DMS 273 treated with DMSO at 0.1 percent for 48 hours (cell line): ENCODE results near the gene WIPF3.

ENCODE experiments used
- DNase-seq: peaks from one replicate; lab custom pipeline; 2025; lab: John Stamatoyannopoulos, UW

Gene WIPF3, protein sequence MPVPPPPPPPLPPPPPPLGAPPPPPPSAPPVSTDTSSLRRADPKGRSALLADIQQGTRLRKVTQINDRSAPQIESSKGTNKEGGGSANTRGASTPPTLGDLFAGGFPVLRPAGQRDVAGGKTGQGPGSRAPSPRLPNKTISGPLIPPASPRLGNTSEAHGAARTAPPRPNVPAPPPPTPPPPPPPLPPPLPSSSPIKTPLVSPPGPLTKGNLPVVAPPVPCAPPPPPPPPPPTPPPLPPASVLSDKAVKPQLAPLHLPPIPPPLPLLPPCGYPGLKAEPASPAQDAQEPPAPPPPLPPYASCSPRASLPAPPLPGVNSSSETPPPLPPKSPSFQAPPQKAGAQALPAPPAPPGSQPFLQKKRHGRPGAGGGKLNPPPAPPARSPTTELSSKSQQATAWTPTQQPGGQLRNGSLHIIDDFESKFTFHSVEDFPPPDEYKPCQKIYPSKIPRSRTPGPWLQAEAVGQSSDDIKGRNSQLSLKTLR

DNA sequence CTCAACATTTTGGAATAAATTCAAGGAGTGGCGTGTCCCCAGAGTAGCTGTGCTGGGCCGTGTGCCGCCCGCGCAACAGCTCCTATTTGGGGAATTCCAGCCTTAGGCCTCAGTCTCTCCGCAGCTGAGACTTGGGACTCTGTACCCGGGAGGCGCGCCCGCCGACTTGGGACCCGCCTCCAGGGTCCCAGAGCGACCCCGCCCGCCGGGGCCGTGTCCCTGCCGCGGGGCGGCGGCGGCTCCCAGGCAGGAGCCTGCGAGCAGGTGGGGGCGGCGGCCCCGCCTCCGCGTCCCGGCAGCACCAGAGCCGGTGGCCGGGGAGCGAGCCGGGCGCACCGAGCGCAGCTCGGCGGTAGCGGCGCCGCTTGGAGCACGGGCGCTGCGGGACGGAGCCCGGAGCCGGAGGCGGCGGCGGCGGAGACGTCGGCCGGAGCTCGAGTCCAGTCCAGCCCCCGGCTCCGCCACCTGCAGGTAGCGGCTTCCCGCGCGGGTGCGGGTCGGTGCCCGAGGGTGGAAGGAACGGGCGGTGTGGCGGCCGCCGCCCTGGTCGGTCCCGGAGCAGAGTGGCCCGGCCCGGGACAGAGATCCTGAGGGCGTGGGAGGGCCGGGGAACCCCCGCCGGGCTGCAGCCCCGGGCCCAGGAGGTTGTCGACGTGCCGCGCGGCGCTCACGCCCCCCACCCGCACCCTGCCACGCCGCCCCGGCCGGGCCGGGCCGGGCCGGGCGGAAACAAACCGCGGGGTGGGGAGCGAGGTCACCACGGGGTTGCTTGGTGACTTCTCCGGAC, at the start of gene WIPF3:
TSS of gene WIPF3 (plus strand) at position 301 of the 787 bp plus-strand sequence. CDS start 28,217 bp downstream, outside the sequence.
- DNase-seq: no peak

DNA sequence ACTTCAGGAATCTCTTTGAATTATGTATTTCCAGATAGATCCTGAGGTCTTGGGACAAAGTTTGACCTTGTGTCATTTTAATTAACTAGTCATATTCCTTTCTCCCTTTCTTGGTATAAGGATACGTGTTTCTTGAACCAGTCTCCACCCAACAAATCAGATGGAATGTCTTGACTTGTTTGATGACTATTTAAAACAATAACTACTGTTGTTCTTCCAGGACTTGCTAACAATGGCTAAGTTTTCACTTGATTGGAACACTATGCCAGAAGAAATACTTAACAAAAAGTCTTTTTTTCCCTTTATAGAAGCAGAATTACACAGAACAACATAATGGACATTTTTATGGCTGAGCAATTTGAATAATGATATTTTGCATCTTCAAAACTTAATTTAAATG, 43.0 kb upstream of the WIPF3 start:
- DNase-seq: no peak

DNA sequence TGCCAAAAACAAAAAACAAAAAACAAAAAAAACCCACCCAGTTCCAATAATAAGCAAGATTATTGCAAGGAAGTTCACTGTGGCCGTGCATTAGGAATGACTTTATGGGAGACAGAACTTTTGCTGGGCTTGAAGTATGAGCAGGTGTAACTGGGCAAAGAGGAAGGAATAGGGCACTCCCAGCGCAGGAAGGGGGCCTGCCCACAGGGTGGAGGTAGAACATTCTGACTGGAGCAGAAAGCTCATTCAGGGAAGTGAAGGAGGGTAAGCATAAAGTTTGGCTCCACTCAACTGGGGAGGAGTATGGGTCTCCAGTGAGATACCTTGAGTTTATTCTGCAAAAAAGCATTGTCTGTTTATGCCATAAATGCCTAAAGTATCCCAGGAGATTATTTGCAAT, 42.1 kb upstream of the WIPF3 start:
- no peak for DNase-seq

DNA sequence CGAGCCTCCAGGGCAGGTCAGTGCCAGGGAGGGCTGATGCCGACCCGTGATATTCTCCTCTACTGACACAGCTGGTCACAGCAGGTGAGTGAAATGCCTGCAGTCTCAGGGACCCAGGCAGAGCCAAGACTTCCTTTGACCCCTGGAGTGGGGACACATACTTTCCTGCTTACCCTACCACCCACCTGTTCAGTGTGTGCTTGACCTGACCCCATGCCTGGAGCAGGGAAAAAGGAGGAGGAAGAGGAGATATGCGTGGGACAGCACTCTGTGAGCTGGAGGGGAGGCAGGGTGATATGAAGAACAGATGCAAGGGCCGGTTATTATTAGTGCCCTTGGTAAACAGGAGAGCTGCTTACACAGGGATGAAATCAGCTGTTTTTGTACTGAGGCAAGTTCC, 40.8 kb upstream of the WIPF3 start:
- no peak for DNase-seq

DNA sequence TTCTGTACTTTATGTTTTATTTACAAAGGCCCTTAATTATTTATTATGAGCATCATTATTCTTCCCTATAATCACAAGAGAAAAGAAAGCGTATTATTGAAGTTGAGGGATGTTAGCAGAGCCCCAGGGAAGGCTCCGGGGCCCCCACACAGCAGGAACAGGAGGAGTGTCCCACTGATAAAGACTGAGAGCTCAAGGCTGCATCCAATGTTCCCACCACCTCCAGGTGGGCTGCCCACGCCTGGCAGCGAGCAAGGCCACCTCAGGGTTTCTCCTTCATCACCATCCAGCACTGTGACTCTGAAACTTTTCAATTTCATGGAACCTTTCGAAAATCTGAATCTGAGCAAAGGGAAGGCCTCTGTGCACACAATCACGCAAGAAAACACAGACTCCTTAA, 35.9 kb upstream of the WIPF3 start:
- DNase-seq: no peak

DNA sequence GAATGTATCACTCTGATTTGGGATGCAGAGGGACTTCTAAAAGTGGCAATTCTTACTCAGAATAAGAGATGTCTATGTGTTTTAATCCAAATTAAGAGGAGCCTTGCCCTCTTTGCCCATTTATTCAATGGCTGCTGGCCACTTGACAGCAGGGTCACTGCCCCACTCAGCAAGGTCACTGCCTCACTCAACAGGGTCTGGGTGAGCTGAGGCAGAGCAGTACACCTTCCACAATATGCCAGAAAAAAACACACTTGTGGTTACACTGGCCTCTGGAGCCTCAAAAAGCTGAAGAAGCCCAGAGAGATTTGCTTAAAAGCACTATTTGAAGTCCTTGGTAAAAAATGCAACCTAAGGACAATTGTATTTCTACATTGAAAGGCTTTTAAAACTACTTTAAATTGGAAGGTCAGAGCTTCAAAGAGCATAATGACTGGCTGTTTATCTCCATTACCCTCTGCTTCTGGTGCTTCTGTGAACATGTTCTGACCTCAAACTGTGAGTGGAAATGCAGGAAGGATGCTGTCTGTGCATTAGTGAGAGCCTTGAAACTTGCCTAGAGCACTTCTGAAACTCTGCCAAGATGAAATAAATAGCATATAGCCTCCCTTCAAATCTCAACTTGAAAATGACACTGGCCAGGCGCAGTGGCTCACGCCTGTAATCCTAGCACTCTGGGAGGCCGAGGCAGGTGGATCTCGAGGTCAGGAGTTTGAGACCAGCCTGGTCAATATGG, 35.1 kb upstream of the WIPF3 start:
- no peak for DNase-seq

DNA sequence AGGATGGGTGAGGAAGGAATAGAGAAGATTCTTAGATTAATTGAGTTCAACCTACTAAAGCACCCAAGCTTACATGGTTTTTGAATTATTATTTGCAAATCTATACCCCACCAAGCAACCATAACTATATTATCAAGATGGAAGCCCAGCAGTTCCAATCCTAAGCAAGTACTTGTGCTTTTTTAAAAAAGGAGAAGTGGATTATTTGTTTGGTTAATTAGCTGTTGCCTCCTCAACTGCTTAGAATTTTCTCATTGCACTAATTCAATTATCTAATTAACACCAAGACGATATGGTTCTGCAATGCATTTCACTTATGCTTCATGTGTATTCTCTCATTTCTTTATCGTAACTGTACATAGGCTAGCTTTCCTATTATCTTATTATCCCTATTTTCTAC, 27.3 kb upstream of the WIPF3 start:
- DNase-seq: no peak

DNA sequence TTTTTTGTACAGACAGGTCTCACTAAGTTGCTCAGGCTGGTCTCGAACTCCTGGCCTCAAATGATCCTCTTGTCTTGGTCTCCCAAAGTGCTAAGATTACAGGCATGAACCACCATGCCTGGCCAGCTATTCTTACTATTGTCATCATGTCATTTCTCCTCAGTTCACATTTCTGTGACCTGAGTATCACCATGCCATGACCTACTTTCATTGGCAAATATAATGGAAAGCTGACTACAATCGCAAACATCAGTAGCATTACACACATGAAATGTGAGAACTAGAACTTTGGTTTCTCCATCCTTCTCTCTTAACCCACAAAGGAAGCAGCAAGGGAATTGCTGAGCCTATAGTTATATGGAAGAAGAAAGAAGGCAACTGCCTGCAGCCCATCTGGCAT, 26.0 kb upstream of the WIPF3 start:
- DNase-seq: no peak

DNA sequence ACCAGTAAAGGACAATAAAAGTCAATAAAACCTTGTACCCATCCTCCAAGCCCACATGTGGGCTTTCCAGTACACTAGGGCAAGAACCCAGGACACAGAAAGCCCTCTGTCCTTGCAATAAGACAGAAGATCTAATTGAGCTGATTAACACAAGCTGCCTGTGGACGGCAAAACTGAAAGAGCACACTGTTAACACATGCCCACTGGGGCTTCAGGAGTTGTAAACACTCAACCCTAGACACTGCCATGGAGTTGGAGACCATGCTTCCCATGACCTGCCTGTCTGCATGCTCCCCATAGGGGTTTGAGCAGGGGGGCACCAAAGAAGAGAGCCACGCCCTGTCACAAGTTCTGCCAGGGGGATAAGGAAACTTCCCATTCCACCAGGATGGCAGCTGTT, 22.6 kb upstream of the WIPF3 start:
- no peak for DNase-seq

DNA sequence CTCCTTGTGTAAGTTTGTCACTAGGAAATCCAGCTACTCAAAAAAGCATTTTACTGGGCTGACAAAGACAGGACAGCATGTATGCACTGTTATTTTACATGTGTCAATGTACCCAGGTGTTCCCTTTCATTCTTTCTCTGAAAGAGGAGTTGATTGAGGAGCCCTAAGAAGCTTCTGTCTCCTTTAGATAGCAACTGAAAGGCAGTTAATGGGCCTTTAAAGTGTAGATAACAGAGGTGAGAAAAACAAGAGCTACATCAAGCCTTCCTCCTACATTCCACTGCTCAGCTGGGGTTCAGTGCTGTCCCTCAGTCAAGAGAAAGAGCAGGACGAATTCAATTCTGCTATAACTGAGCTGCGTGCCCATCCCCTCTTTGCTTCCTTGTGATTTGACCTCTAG, 12.8 kb upstream of the WIPF3 start:
- no peak for DNase-seq

DNA sequence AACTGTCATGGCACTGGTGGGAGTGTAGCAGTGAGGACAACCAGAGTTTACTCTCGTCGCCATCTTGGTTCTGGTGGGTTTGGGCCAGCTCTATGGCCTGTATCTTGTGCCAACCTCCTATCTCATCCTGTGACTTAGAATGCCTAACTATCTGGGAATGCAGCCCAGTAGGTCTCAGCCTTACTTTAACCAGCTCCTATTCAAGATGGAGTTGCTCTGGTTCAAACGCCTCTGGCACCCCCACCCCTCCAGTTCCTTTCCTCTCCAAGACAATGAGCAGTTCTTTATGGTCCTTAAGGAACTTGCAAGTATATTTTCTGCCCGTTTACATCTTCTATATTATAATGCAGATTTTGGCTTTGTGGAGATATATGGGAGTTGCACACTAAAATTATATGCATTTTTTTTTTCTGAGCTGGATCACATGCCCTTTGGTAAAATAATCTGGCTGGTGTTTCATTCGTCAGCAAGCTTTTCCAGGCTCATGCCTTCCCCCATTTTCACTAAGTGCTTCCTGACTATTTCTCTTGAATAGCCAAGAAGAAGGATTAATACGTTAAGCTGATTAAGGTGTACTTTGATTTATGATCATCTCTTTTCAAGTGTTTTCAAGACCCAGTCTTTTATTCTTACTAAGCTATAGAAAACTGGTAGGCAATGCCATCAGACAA, 11.2 kb upstream of the WIPF3 start:
- no peak for DNase-seq

DNA sequence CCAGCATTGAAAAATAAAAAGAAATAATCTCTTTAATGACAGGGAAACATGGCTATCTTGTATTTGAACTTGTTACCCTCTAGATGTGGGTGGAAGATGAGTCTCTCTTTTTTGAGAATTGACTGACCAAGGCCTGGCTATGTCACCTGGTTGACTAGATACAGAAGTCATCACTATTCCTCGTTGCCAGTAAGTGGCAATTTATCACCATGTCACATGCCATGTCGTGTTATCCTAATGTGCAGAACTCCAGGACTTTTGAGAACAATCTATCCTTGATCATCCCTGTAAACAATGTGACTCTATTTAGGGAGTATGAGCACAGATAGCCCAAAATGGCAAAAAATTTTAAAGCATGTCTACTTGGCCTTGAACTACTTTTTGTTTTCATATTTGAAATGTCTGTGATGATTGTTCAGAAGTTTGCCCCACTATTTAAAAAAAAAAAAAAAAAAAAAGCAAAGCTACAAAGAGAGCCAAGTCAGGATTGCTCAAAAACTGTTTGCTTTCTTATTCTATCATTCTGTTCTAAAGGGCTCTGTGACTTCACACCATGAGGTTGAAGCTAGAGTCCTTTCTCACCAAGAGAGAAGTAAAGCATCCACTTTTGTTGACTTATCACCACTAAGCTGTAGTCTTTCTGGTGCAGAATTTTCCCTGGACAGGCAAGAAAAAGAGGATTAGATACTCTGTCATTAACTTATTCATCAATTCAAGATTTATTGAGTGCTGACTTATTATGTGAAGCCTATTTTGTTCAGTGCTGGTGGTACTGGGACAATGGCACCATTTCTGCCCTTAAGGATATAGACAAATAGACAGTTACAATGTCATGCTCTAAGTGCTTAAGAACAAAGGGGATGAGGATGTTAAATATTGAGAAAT, 10.4 kb upstream of the WIPF3 start:
- no peak for DNase-seq

DNA sequence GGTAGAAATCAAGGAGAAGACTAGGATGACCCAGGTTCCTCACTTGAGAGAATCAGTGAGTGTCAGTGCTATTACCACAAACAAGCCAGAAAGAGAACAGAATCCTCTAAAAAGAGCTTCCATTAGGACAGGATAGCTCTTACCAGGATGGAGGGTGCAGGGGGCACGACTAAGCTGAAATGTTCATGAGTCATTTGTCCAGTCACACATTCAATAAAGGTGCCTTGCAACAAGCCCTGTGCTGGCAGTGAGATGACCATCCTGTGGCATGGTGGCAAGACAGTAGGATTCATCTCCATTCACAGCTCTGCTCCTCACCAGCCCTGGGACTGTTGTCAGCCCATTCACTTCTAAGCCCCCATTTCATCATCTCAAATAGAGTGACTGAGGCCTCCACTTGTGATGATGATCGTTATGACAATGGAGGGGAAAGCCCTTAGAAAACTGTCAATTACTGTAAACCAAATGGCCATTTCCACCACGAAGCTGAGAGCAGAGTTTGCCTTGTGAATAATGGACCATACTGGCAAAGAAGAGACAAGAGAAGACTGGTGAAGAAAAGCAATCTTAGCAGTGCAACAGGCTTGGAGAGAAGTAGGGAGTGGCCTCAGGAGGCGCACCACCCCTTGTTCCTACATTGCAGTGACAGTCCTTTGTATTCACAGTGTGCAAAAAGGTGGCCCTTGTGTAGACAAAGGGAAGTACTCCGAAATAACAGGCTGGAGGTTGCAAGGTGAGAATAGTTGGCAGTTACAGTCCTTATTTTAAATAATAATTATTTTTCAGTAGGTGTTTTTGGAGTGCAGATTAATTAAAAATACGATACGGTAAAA, 9.0 kb upstream of the WIPF3 start:
- no peak for DNase-seq

DNA sequence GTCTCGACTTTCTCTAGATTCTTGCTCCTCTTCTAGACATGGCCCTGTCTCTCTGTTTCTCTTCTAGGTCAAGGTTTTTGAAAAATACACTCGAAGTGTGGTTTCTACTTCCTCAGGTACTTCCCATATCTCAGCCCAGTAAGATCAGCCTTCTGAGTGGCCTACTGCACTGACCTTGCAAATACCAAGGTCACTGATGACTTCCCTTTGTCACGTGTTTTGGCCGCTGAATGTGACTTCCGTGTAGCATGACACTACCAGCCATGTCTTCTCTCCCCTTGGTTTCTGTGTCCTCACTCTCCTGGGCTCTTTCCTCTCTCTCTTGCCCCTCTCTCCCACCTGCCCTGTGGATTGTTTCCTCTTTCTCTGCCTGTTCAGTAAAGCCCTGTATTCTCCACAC, 7.9 kb upstream of the WIPF3 start:
- no peak for DNase-seq

DNA sequence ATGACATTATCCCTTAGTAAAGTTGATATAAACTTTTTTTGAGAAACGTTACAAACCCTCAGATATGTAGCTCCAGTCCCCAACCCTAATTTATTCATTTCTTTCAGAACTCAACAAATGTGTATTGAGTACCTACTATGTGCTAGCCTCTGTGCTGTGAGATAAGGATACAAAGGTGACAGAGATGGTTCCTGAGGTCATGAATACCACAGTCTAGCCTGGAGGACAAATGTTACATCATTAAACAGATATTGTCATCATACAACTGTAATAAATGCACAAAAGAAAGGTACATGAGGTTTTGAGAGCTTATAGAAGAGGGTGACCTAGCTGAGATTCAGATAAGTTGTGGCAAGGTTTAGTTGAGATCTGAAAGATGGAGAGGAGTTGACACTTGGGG, 4.4 kb upstream of the WIPF3 start:
- DNase-seq: no peak

DNA sequence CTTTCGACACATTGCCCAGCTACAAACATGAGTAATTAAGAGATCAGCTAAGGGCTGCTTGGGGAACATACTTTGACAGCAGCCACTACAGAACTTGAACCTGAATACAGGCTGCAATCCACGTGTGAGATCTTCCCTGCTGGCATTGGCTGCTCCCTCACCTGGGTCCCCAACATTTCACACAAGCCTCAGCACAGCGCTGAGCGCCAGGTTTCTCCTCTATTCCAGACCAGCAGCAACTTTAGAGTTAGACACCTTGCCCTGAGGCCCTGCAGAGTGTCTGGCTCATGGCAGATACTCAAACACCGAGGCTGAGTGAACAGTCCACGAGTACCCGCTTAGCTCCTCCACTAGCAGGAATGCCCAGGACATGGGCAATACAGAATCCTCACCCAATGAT, 1.3 kb upstream of the WIPF3 start:
- DNase-seq: no peak

DNA sequence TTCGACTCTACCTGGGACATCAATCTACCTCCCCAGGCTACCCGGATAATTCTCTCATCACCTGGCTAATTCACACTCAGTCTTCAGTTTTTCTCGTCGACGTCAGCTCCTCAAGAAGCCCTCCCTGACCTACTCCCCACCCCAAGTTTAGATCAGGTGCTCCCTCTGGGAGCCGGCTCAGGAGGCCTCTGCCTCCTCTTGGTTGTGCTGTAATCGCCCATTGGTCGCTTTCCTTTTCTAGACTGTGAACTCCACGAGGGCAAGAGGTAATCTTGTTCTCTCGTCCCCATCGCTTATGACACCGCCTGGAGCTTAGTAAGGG, 461 bp upstream of the WIPF3 start:
- no peak for DNase-seq

DNA sequence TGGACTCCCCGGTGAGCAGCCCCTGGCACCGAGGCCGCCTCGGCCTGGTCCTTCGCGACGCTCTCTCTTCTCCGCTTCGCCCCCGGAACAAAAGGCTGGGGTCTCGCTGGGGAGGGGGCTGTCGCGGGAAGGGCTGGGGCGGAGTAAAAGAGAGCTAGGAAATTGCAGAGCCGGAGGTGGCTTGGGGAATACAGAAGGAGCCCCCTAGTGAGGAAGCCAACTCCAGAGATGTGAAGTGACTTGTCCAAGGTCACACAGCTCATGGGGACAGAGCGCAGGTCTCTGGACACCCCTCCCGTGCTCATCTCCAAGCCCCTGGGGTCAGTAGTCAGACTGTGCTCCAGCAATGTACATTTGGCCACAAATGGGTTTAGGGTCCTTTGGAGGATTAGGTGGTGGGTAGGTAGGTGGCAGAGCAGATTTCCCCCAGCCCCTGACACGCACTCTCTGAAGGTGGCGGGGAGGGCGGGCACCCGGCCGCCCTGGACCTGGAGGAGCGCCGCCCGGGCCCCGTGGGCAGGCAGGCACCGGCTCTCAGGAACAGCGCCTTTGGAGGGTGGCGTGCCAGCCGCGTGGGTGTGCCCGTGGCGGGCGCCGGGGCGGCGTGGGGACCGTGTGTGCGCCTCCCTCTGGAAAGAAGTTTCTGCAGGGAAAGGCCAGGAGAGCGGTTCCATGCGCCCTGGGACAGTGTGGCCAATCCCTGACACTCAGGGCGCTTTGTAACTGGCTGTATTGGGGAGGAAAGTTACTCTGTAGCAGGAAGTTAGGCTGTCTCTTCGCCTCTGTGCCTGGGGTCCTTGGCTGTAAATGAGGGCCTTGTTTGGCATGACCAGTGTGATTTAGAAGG, 910 bp downstream of the WIPF3 start:
- DNase-seq: no peak

DNA sequence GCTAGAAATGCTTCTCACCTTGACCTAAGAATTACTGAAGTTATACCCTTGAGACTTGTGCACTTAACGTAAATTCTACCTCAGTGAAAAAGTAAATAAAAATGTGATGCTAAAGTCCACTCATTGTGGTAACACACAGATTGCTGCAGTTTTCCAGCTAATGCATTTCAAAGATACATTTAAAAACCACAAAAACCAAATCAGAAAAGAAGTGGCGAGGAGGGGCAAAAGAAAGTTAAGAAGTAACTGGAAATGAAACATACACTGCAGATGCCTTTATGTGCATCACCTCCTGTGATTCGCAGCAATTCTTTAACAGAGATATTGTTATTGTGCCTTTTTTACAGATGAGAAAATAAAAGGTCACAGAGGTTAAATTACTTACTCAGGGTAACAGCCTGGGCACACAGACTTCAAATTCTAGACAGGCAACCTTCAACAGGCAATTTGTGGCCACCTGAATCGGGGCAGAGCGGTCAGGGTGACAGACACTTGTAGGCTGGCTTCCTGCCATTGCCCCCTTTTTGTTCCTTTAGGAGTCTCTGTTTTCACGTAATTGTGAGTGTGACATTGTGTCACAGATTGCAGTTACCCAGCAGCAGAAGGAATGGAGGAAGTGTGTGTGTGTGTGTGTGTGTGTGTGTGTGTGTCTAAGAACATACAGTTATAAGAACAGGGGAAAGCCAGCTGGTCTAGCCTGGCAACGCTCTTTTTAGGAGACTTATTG, 1.9 kb downstream of the WIPF3 start:
- DNase-seq: no peak
